Activated gamma-delta T cell (primary cell): ENCODE data around the gene ASAP2.
"Not testable (repeated sequence)": the region's sequence is repeated elsewhere in the genome, so short reads cannot be mapped to it uniquely, and the experiment has no call there.

Source experiments
- DNase-seq: peaks from one replicate; lab custom pipeline; 2025; lab: John Stamatoyannopoulos, UW

The ASAP2 gene

GRCh38 chr2:9251154-9252001 is 44.8 kb downstream of the ASAP2 start:
- no peak for DNase-seq

- no peak for DNase-seq
Measured at GRCh38 chr2:9252002-9252357, 45.4 kb downstream of the ASAP2 start.

- no peak for DNase-seq
Measured at GRCh38 chr2:9255416-9255815, 48.8 kb downstream of the ASAP2 start.

- no peak for DNase-seq
Measured at GRCh38 chr2:9256147-9256546, 49.5 kb downstream of the ASAP2 start.

- no peak for DNase-seq
Measured at GRCh38 chr2:9256570-9257043, 50.0 kb downstream of the ASAP2 start.

- no peak for DNase-seq
Measured at GRCh38 chr2:9258501-9258900, 51.9 kb downstream of the ASAP2 start.

- DNase-seq = no peak
Measured at GRCh38 chr2:9258953-9259399, 52.4 kb downstream of the ASAP2 start.

- DNase-seq = no peak
Measured at GRCh38 chr2:9260464-9260918, 53.9 kb downstream of the ASAP2 start.

- DNase-seq = no peak
Measured at GRCh38 chr2:9261231-9261883, 54.7 kb downstream of the ASAP2 start.

GRCh38 chr2:9262671-9263171 is 56.1 kb downstream of the ASAP2 start:
- no peak for DNase-seq

- DNase-seq = no peak
Measured at GRCh38 chr2:9263428-9263827, 56.8 kb downstream of the ASAP2 start.

- no peak for DNase-seq
Measured at GRCh38 chr2:9264301-9264700, 57.7 kb downstream of the ASAP2 start.

- DNase-seq = no peak
Measured at GRCh38 chr2:9266711-9267110, 60.1 kb downstream of the ASAP2 start.

- not testable (repeated sequence) for DNase-seq
Measured at GRCh38 chr2:9267286-9267685, 60.7 kb downstream of the ASAP2 start.

GRCh38 chr2:9268301-9269080 is 61.9 kb downstream of the ASAP2 start:
- no peak for DNase-seq

GRCh38 chr2:9269295-9269694 is 62.7 kb downstream of the ASAP2 start:
- no peak for DNase-seq

GRCh38 chr2:9269695-9270360 is 63.2 kb downstream of the ASAP2 start:
- DNase-seq = no peak

GRCh38 chr2:9271091-9271490 is 64.5 kb downstream of the ASAP2 start:
- no peak for DNase-seq

- no peak for DNase-seq
Measured at GRCh38 chr2:9271691-9272090, 65.1 kb downstream of the ASAP2 start.

GRCh38 chr2:9273486-9274130 is 67.0 kb downstream of the ASAP2 start:
- no peak for DNase-seq

GRCh38 chr2:9274701-9275343 is 68.2 kb downstream of the ASAP2 start:
- DNase-seq = no peak
